Suprapubic skin (tissue), 4 donors: Measurements from ENCODE around the gene UXS1.

Source experiments
- POLR2A ChIP-seq, 2 donors: fragments of 450-650 bp; IDR thresholded peaks; one replicate each; pipeline ENCODE4 v1.6.1; 2017; ENCODE audit warnings: antibody characterized with exemption in 2 of 2, mild to moderate bottlenecking in 2 of 2, moderate library complexity in 2 of 2
- POLR2AphosphoS5 ChIP-seq, 3 donors: sonication (generic); formaldehyde crosslinking; IDR thresholded peaks; one replicate each; pipeline ENCODE4 v1.6.1; 2017; ENCODE audit warnings: antibody characterized with exemption in 3 of 3
- TF ChIP-seq, protein P1 (sequence below), 2 donors: fragments of 200-600 bp in 1 of 2; fragments of 450-650 bp in 1 of 2; sonication (generic) in 1 of 2; IDR thresholded peaks; one replicate each; pipeline ENCODE4 v1.5.1; 2016 to 2019; ENCODE audit warnings: antibody characterized with exemption in 2 of 2, mild to moderate bottlenecking in 1 of 2, moderate library complexity in 1 of 2

DNA sequence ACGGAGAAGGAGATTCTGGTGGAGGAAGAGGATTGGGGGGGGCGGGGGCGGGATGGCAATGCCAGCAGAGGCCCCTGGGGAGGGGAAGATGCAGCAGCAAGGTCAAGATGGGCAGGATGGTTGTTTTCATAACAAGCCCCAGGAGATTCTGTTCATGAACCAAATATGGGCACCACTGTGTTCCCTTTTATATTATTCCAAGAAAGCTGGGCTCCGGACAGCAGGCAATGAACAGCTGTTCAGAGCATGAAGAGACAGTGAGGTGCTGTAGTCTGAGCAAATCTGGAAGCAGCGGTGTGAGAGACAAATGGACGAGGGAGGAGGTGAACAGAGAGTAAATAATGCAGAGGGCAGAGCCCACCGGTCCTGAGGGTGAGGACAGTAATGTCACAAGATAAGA is 20.0 kb downstream of the UXS1 start:
- TF ChIP-seq, protein P1, sequence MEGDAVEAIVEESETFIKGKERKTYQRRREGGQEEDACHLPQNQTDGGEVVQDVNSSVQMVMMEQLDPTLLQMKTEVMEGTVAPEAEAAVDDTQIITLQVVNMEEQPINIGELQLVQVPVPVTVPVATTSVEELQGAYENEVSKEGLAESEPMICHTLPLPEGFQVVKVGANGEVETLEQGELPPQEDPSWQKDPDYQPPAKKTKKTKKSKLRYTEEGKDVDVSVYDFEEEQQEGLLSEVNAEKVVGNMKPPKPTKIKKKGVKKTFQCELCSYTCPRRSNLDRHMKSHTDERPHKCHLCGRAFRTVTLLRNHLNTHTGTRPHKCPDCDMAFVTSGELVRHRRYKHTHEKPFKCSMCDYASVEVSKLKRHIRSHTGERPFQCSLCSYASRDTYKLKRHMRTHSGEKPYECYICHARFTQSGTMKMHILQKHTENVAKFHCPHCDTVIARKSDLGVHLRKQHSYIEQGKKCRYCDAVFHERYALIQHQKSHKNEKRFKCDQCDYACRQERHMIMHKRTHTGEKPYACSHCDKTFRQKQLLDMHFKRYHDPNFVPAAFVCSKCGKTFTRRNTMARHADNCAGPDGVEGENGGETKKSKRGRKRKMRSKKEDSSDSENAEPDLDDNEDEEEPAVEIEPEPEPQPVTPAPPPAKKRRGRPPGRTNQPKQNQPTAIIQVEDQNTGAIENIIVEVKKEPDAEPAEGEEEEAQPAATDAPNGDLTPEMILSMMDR (IDR thresholded peaks at IDR 0.05): no peak
- TF ChIP-seq POLR2A (IDR thresholded peaks at IDR 0.05) (no peak), POLR2AphosphoS5 (IDR thresholded peaks at IDR 0.05) (no peak)
